Right lobe of liver (tissue), 6 donors: ENCODE data around the gene KRT33B. TPM values are rescaled to one million over a fixed set of nuclear protein-coding genes. Genes with fewer than 3 reads are reported as not detected.

Experiments
- ATAC-seq, 4 donors: fragments of 200-7000 bp; cut with Tn5 transposase; one replicate each; pipeline ENCODE4 v1.9.1; 2020; ENCODE audit warnings: mild to moderate bottlenecking in 4 of 4, moderate library complexity in 4 of 4
- DNase-seq, 3 donors: peaks; one replicate each; pipeline ENCODE4 v3.0.0-alpha.2; 2020
- H3K27ac ChIP-seq, 3 donors: fragments of 200-600 bp; one replicate each; pipeline ENCODE4 v1.8.0; 2022
- H3K27me3 ChIP-seq, 2 donors: fragments of 200-600 bp; one replicate each; pipeline ENCODE4 v1.8.0; 2022
- H3K36me3 ChIP-seq, 4 donors: fragments of 200-600 bp; sonication (generic) in 1 of 4; one replicate each; pipeline versions ENCODE4 v1.5.1 to v1.8.0; 2017 to 2022; ENCODE audit warnings: control low read depth in 1 of 4
- H3K4me1 ChIP-seq, 4 donors: fragments of 200-600 bp; sonication (generic) in 1 of 4; one replicate each; pipeline versions ENCODE4 v1.5.1 to v1.8.0; 2017 to 2022; ENCODE audit warnings: control low read depth in 1 of 4
- H3K4me3 ChIP-seq, 3 donors: fragments of 200-600 bp; one replicate each; pipeline ENCODE4 v1.8.0; 2022
- H3K9me3 ChIP-seq, 4 donors: fragments of 200-600 bp; sonication (generic) in 1 of 4; one replicate each; pipeline versions ENCODE4 v1.5.1 to v1.8.0; 2017 to 2022; ENCODE audit warnings: control low read depth in 1 of 4
- POLR2A ChIP-seq: fragments of 450-650 bp; IDR thresholded peaks from one replicate; pipeline ENCODE4 v1.6.1; 2017; ENCODE audit warnings: antibody characterized with exemption, mild to moderate bottlenecking
- WGBS: methylation state at CpG from one replicate; pipeline ENCODE4 v1.1.6; 2018; ENCODE audit warnings: low coverage, low lambda C conversion rate; ENCODE audit not compliant: insufficient coverage; ENCODE audit errors: missing lambda C conversion rate; 5-methylcytosine and 5-hydroxymethylcytosine counted together
- intact Hi-C, 2 donors: fragments of 100-400 bp; cut with DNase I; formaldehyde crosslinking; loops; one replicate each; pipeline versions ENCODE4 v1.11.2 to v1.14.1; 2022
- total RNA-seq, 6 experiments: library from RNA; depleted of rRNA in 2 of 6; stranded (reverse); fragments of >200 nt in 2 of 6; fragmentation: NEBNext Ultra II Directional in 3 of 6; extraction: Animal tissue kit (Norgen Biotek cat#: 25700) in 3 of 6; gene quantifications; one replicate each; pipeline versions ENCODE4 v1.1.0 to v1.2.4, GENCODE V29; 2016 to 2023
- TF ChIP-seq, protein P1 (sequence below), 4 donors: fragments of 200-600 bp in 3 of 4; fragments of 450-650 bp in 1 of 4; IDR thresholded peaks; one replicate each; pipeline versions ENCODE4 v1.5.1 to v1.8.0; 2016 to 2022; ENCODE audit warnings: antibody characterized with exemption in 4 of 4, mild to moderate bottlenecking in 2 of 4
- donor health status: DM: no; HTN: yes; CAD: no.
- donor health status: DM: no; HTN: no; CAD: no.
- donor health status: DM: no; HTN: no; CAD: no.
- donor health status: DM: no; HTN: yes; CAD: no.
- donor health status: DM: no; HTN: yes; CAD: no.

Gene KRT33B
- total RNA-seq, 6 experiments from 2014 or later, result not detected

- 66% methylated on average over 3 of the region's 6 CpGs for WGBS
- no peaks in the 10 kb centered on the region for H3K27me3 ChIP-seq
- H3K36me3 ChIP-seq, result no peaks in the 10 kb centered on the region
- DNase-seq, result no peak
- no peaks in the 10 kb centered on the region for H3K9me3 ChIP-seq
- H3K4me3 ChIP-seq, result no peak overlapping the region
- TF ChIP-seq, protein P1, sequence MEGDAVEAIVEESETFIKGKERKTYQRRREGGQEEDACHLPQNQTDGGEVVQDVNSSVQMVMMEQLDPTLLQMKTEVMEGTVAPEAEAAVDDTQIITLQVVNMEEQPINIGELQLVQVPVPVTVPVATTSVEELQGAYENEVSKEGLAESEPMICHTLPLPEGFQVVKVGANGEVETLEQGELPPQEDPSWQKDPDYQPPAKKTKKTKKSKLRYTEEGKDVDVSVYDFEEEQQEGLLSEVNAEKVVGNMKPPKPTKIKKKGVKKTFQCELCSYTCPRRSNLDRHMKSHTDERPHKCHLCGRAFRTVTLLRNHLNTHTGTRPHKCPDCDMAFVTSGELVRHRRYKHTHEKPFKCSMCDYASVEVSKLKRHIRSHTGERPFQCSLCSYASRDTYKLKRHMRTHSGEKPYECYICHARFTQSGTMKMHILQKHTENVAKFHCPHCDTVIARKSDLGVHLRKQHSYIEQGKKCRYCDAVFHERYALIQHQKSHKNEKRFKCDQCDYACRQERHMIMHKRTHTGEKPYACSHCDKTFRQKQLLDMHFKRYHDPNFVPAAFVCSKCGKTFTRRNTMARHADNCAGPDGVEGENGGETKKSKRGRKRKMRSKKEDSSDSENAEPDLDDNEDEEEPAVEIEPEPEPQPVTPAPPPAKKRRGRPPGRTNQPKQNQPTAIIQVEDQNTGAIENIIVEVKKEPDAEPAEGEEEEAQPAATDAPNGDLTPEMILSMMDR (IDR thresholded peaks at IDR 0.05), result no peak
- TF ChIP-seq POLR2A, result no peak
- no peaks in the 10 kb centered on the region for H3K4me1 ChIP-seq
- H3K27ac ChIP-seq, result no peak overlapping the region
- intact Hi-C loops, result no loop called here
- ATAC-seq, result no peak
Measured at GRCh38 chr17:41334385-41335305, 35.0 kb downstream of the KRT33B start.

GRCh38 chr17:41333836-41334235, 35.8 kb downstream of the KRT33B start:
- no peak overlapping the region for H3K27ac ChIP-seq
- WGBS, result 83% methylated on average over 2 of the region's 3 CpGs
- DNase-seq (no peak), ATAC-seq (no peak)
- H3K36me3 ChIP-seq, result no peaks in the 10 kb centered on the region
- H3K9me3 ChIP-seq, result no peaks in the 10 kb centered on the region
- intact Hi-C loops, result no loop called here
- H3K4me1 ChIP-seq, result no peaks in the 10 kb centered on the region
- no peaks in the 10 kb centered on the region for H3K27me3 ChIP-seq
- TF ChIP-seq POLR2A, result no peak
- TF ChIP-seq, protein P1 (IDR thresholded peaks at IDR 0.05), result no peak
- no peak overlapping the region for H3K4me3 ChIP-seq

- Histone ChIP-seq H3K4me1 (no peaks in the 10 kb centered on the region), H3K27me3 (no peaks in the 10 kb centered on the region), H3K9me3 (no peaks in the 10 kb centered on the region), H3K27ac (no peak overlapping the region), H3K4me3 (no peak overlapping the region), H3K36me3 (no peaks in the 10 kb centered on the region)
- DNase-seq (no peak), ATAC-seq (no peak)
- intact Hi-C loops, result no loop called here
- TF ChIP-seq POLR2A, result no peak
- TF ChIP-seq, protein P1 (IDR thresholded peaks at IDR 0.05), result no peak
- WGBS, result 87% methylated on average over 3 of the region's 5 CpGs
Measured at GRCh38 chr17:41333098-41333497, 36.5 kb downstream of the KRT33B start.

DNA sequence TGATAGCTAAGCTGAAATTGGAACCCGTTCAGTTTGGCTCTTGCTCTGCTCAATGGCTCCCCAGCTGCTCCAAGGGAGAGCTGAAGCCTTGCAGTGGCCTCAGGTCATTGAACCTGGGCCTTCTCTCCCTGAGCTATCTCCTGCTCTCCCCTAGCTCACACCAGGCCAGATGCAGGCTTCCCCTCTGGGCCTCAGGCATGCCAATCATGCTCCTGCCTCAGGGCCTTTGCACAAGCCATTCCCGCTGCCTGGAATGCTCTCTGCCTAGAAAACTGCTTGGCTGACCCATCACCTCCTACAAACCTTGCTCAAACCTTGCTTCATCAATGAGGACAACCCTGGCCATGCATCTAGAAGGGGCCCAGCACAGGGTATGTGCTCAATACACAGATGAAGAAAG, 37.4 kb downstream of the KRT33B start:
- Histone ChIP-seq H3K27ac (no peak overlapping the region), H3K4me3 (no peak overlapping the region), H3K36me3 (no peaks in the 10 kb centered on the region), H3K27me3 (no peaks in the 10 kb centered on the region), H3K4me1 (no peaks in the 10 kb centered on the region), H3K9me3 (no peaks in the 10 kb centered on the region)
- 50% methylated on average over 2 of the region's 2 CpGs for WGBS
- intact Hi-C loops, result no loop called here
- ATAC-seq, result no peak
- TF ChIP-seq, protein P1 (IDR thresholded peaks at IDR 0.05), result no peak
- TF ChIP-seq POLR2A, result no peak
- DNase-seq, result no peak
